Ovary (tissue), 3 donors: ENCODE data around the gene RFXAP.

Experiments
- EP300 ChIP-seq: sonication (generic); formaldehyde crosslinking; IDR thresholded peaks from one replicate; pipeline ENCODE4 v1.6.1; 2017; ENCODE audit warnings: antibody characterized with exemption
- POLR2A ChIP-seq: fragments of 450-650 bp; IDR thresholded peaks from one replicate; pipeline ENCODE4 v1.6.1; 2017; ENCODE audit warnings: antibody characterized with exemption, mild to moderate bottlenecking, moderate library complexity
- TF ChIP-seq, protein P1 (sequence below), 3 donors: fragments of 450-650 bp in 2 of 3; fragments of 200-600 bp in 1 of 3; IDR thresholded peaks; one replicate each; pipeline versions ENCODE4 v1.5.1 to v1.8.0; 2016 to 2022; ENCODE audit warnings: antibody characterized with exemption in 3 of 3, mild to moderate bottlenecking in 1 of 3
- donor health status: DM: no; HTN: no; CAD: no.

DNA sequence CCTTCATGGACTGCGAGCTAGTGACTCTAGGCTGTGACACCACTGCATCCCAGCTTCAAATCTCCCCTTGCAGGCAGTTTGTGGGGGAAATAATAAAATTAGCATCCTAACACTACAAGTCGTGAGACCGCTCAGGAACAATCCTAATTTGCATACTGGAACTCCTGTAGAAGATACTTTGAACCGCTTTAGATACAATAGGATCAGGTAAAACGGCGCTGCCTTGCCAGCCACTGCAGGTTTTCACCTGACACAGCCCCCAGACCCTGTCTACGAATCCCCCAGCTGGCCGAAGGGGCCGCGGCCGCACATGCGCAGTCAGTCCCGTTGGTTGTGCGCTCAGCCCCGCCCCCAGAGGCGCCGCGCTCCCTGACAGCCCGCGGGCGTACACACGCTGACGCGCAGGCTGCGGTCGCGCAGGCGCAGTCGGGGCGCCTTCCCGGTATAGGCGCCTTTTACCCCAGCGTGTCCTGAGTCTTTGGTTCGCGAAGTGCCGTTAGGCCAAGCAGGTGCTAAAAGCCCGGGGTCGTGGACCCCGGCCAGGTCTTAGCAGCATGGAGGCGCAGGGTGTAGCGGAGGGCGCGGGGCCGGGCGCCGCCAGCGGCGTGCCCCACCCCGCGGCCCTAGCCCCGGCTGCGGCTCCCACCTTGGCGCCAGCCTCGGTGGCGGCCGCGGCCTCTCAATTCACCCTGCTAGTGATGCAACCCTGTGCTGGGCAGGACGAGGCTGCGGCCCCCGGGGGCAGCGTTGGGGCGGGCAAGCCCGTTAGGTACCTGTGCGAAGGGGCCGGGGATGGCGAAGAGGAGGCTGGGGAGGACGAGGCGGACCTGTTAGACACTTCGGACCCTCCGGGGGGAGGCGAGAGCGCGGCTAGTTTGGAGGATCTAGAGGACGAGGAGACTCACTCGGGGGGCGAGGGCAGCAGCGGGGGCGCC is at the start of gene RFXAP:
- TF ChIP-seq, protein P1, sequence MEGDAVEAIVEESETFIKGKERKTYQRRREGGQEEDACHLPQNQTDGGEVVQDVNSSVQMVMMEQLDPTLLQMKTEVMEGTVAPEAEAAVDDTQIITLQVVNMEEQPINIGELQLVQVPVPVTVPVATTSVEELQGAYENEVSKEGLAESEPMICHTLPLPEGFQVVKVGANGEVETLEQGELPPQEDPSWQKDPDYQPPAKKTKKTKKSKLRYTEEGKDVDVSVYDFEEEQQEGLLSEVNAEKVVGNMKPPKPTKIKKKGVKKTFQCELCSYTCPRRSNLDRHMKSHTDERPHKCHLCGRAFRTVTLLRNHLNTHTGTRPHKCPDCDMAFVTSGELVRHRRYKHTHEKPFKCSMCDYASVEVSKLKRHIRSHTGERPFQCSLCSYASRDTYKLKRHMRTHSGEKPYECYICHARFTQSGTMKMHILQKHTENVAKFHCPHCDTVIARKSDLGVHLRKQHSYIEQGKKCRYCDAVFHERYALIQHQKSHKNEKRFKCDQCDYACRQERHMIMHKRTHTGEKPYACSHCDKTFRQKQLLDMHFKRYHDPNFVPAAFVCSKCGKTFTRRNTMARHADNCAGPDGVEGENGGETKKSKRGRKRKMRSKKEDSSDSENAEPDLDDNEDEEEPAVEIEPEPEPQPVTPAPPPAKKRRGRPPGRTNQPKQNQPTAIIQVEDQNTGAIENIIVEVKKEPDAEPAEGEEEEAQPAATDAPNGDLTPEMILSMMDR (IDR thresholded peaks at IDR 0.05), result peak in 1 of 3 donors; percentile 11
- TF ChIP-seq POLR2A (peak; percentile 54), EP300 (no peak)
